Stomach (tissue), 4 donors: Measurements from ENCODE around the gene ODF2.

Source experiments
- CTCF ChIP-seq, 7 experiments: fragments of 450-650 bp in 4 of 7; fragments of 200-600 bp in 3 of 7; sonication (generic) in 3 of 7; IDR thresholded peaks; one replicate each; pipeline ENCODE4 v1.5.1; 2016 to 2019; ENCODE audit warnings: antibody characterized with exemption in 7 of 7, control low read depth in 2 of 7, mild to moderate bottlenecking in 1 of 7
- POLR2A ChIP-seq, 4 donors: fragments of 450-650 bp; IDR thresholded peaks; one replicate each; pipeline ENCODE4 v1.6.1; 2016; ENCODE audit warnings: antibody characterized with exemption in 4 of 4, control low read depth in 2 of 4, mild to moderate bottlenecking in 1 of 4, moderate library complexity in 1 of 4

- no peak for TF ChIP-seq POLR2A (IDR thresholded peaks at IDR 0.05)
- TF ChIP-seq CTCF (IDR thresholded peaks at IDR 0.05) = no peak
These were observed 49.6 kb downstream of the ODF2 start for GRCh38 chr9:128505414-128505765.
